T-cell (primary cell): Measurements from ENCODE around the gene ZNF91. TPM values are rescaled to one million over a fixed set of nuclear protein-coding genes. Genes with fewer than 3 reads are reported as not detected.
"Not testable (repeated sequence)": the region's sequence is repeated elsewhere in the genome, so short reads cannot be mapped to it uniquely, and the experiment has no call there.

Source experiments
- ATAC-seq, 4 experiments: fragments of 200-7000 bp in 3 of 4; fragments of 150-1000 bp in 1 of 4; cut with Tn5 transposase; replicated peaks in 1 of 4; 1 replicate in 3 of 4; 2 replicates in 1 of 4; pipeline ENCODE4 v1.10.0; 2021; ENCODE audit warnings: moderate library complexity in 3 of 4, mild to moderate bottlenecking in 2 of 4, moderate number of reproducible peaks in 1 of 4
- CTCF ChIA-PET, 2 donors: fragments of 300-600 bp; sonication (Branson Sonifier 250); formaldehyde crosslinking; loops; one replicate each; lab custom pipeline; 2022; ENCODE audit warnings: antibody characterized with exemption in 2 of 2; lab: Charles Lee
- POLR2A ChIA-PET, 2 donors: fragments of 300-600 bp; sonication (Branson Sonifier 250); formaldehyde crosslinking; loops; one replicate each; lab custom pipeline; 2022; ENCODE audit warnings: antibody characterized with exemption in 2 of 2; lab: Charles Lee
- DNase-seq, 35 experiments: peaks; one replicate each; pipeline versions ENCODE4 v3.0.0 to v3.0.0-alpha.2; 2013 to 2023
- H3K27ac ChIP-seq: one replicate; pipeline ENCODE4 v1.5.1; 2013; ENCODE audit warnings: low read length
- H3K27me3 ChIP-seq, 2 experiments: replicated peaks in 1 of 2; 1 replicate in 1 of 2; 2 replicates in 1 of 2; pipeline versions ENCODE4 v1.6.1 to v1.7.0; 2013; ENCODE audit warnings: low read length in 1 of 2, mixed read lengths in 1 of 2; ENCODE audit not compliant: control insufficient read depth in 2 of 2, insufficient read depth in 2 of 2; ENCODE audit errors: extremely low read depth in 1 of 2
- H3K36me3 ChIP-seq, 2 donors: 1 replicate in 1 of 2; 2 replicates in 1 of 2; pipeline versions ENCODE4 v1.6.1 to v1.7.0; 2013; ENCODE audit warnings: low read length in 1 of 2; ENCODE audit not compliant: control insufficient read depth in 2 of 2, insufficient read depth in 1 of 2; ENCODE audit errors: extremely low read depth in 1 of 2
- H3K4me1 ChIP-seq, 2 experiments: 1 replicate in 1 of 2; 2 replicates in 1 of 2; pipeline versions ENCODE4 v1.6.1 to v1.7.0; 2013; ENCODE audit warnings: low read length in 2 of 2, mixed read lengths in 1 of 2; ENCODE audit not compliant: insufficient read depth in 2 of 2, control insufficient read depth in 1 of 2; ENCODE audit errors: extremely low read depth in 1 of 2
- H3K4me3 ChIP-seq, 2 donors: 1 replicate in 1 of 2; 2 replicates in 1 of 2; pipeline versions ENCODE4 v1.5.1 to v1.7.0; 2013; ENCODE audit warnings: mild to moderate bottlenecking in 2 of 2, low read length in 1 of 2, moderate library complexity in 1 of 2; ENCODE audit not compliant: control insufficient read depth in 1 of 2; ENCODE audit errors: extremely low read depth in 1 of 2
- H3K9me3 ChIP-seq: 2 replicates; pipeline ENCODE4 v1.7.0; 2013
- H3K27ac Mint-ChIP-seq, 2 donors: one replicate each; pipeline ENCODE4 v1.8.0; 2020 to 2021; ENCODE audit warnings: mild to moderate bottlenecking in 2 of 2, mixed read lengths in 2 of 2
- H3K27me3 Mint-ChIP-seq, 2 donors: one replicate each; pipeline ENCODE4 v1.8.0; 2021 to 2022; ENCODE audit warnings: mixed read lengths in 2 of 2
- H3K36me3 Mint-ChIP-seq: one replicate; pipeline ENCODE4 v1.8.0; 2021; ENCODE audit warnings: mixed read lengths
- H3K4me1 Mint-ChIP-seq, 3 donors: one replicate each; pipeline ENCODE4 v1.8.0; 2020 to 2022; ENCODE audit warnings: mixed read lengths in 3 of 3, mild to moderate bottlenecking in 1 of 3
- H3K4me3 Mint-ChIP-seq, 3 donors: one replicate each; pipeline ENCODE4 v1.8.0; 2020 to 2022; ENCODE audit warnings: mild to moderate bottlenecking in 3 of 3, mixed read lengths in 3 of 3, moderate library complexity in 3 of 3
- H3K9me3 Mint-ChIP-seq, 3 donors: one replicate each; pipeline ENCODE4 v1.8.0; 2020 to 2022; ENCODE audit warnings: mixed read lengths in 3 of 3
- WGBS: methylation state at CpG from one replicate; pipeline ENCODE4 v1.1.5; 2013; ENCODE audit warnings: missing lambda C conversion rate; ENCODE audit not compliant: insufficient coverage; 5-methylcytosine and 5-hydroxymethylcytosine counted together
- total RNA-seq, 35 experiments: library from RNA in 6 of 35; stranded (reverse) in 6 of 35; fragments of 120-200 nt in 1 of 35; gene quantifications; one replicate each; pipeline versions ENCODE4 v1.2.1 to v1.2.4 and lab custom pipeline; 2013 to 2026

ZNF91 gene
- total RNA-seq, 5 donors from 2014 or later (not counting 1 experiment from before 2014, with no cell fraction given): 76.0 to 103 (median 80.4) TPM

DNA sequence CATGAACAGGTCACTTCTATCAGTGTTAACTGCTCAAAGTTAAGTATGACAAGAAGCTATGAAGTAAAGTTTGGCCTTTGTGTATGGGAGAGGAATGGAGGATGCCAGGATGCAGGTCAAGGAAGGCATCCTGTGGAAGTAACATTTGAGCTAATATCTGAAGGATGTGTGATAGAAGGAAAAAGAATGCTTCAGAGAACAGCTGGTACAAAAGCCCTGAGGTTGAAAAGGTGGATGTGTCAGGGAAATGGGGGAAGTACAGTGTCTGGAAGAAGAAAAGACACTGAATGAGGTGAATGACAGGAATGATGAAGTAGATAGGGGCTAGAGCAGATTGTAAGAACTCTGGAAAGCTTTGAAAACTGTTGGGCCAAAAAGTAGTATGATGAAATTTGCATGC lies 67.1 kb downstream of the ZNF91 start:
- Histone ChIP-seq H3K27me3 (no peaks in the 10 kb centered on the region), H3K36me3 (no peaks in the 10 kb centered on the region), H3K4me3 (no peak overlapping the region), H3K9me3 (peaks cover 7% of the 10 kb centered on the region), H3K27ac (no peak overlapping the region), H3K4me1 (no peaks in the 10 kb centered on the region)
- no peak for ATAC-seq
- H3K4me1 Mint-ChIP-seq: peaks cover 0 to 4% (median 0%) of the 10 kb centered on the region in 3 donors
- peaks cover 42% of the 10 kb centered on the region for H3K36me3 Mint-ChIP-seq
- no peak overlapping the region for H3K4me3 Mint-ChIP-seq
- no peaks in the 10 kb centered on the region for H3K27me3 Mint-ChIP-seq
- POLR2A ChIA-PET: no interaction called here
- no peak for DNase-seq
- H3K9me3 Mint-ChIP-seq: peaks cover 33 to 62% (median 50%) of the 10 kb centered on the region in 3 donors
- no peak overlapping the region for H3K27ac Mint-ChIP-seq
- CTCF ChIA-PET: no interaction called here

DNA sequence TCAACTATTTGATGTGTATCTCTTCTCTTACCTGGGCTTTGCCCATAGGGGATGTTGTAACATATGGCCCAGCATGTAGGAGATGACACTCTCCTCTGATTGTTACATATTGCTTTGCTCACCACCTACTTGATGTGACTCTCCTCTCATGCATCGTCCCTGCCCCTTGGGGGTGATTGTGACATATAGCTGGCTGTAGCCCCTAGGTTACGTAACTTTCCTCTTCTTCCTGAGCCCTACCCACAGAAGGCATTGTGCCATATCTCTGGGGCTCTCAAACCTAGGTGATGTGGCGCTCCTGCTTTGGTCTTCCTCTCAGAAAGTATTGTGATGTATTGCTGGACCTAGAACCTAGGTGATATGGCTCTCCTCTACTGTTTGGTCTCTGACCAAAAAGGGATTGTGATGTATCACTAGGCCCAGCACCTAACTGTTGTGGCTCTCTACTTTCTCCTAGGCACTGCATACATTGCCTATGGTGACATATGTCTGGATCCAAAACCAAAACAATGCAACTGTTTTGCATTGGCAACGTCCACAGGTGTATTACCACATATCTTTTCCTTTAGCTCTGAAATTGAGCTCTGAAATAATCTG lies 73.2 kb downstream of the ZNF91 start:
- Mint-ChIP-seq H3K27me3 (no peaks in the 10 kb centered on the region), H3K36me3 (peaks cover 8% of the 10 kb centered on the region), H3K4me3 (no peak overlapping the region), H3K4me1 (peaks cover 0 to 5% (median 0%) of the 10 kb centered on the region in 3 donors), H3K9me3 (peaks cover 28 to 34% (median 28%) of the 10 kb centered on the region in 3 donors), H3K27ac (no peak overlapping the region)
- no peaks in the 10 kb centered on the region for H3K36me3 ChIP-seq
- H3K27ac ChIP-seq: no peak overlapping the region
- H3K9me3 ChIP-seq: no peaks in the 10 kb centered on the region
- ChIA-PET POLR2A (no interaction called here), CTCF (no interaction called here)
- no peaks in the 10 kb centered on the region for H3K4me1 ChIP-seq
- H3K4me3 ChIP-seq: no peak overlapping the region
- WGBS: no CpG with 5 or more reads among the region's 4 CpGs
- DNase-seq (no peak), ATAC-seq (no peak)
- no peaks in the 10 kb centered on the region for H3K27me3 ChIP-seq

DNA sequence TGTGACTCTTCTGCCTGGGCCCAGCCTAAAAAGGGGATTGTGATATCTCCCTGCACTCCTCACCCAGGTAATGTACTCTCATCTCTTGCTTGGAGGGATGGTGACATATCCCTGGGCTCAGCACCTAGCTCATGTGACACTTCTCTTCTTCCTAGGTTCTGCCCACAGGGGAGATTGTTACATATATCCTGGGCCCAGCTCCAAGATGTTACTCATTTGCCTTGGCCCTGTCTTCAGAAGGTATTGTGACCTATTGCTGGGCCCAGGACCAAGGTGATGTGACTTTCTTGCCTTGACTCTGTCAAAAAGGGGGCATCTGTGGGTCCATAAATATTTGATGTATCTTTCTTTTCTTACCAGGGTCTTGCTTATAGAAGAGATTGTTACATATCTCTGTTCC lies 73.9 kb downstream of the ZNF91 start:
- H3K27me3 Mint-ChIP-seq, H3K4me3 ChIP-seq, DNase-seq, H3K4me1 Mint-ChIP-seq, POLR2A ChIA-PET, CTCF ChIA-PET, H3K27me3 ChIP-seq, H3K9me3 ChIP-seq, H3K27ac Mint-ChIP-seq, H3K4me1 ChIP-seq, H3K4me3 Mint-ChIP-seq, H3K36me3 ChIP-seq, H3K27ac ChIP-seq, ATAC-seq, H3K36me3 Mint-ChIP-seq: not testable (repeated sequence)
- H3K9me3 Mint-ChIP-seq: peaks cover 28 to 34% (median 28%) of the 10 kb centered on the region in 3 donors

DNA sequence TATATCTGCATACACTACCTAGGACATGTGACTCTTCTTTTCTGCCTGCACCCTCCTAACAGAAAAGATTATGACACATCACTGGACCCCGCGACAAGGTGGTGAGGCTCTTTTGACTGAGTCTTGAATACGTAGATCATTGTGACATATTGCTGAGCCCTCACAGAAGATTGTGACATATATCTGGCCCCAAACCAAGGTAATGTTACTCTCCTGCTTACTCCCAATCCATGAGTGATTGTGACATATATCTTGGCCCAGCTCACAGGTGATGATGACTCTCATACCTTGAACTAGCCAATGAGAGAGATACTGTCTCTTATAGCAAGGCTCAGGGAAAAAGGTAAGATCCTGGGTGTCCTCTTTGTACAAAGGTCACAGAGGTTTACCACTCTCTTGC lies 75.7 kb downstream of the ZNF91 start:
- H3K4me3 ChIP-seq, H3K27me3 ChIP-seq, H3K4me1 ChIP-seq, POLR2A ChIA-PET, DNase-seq, H3K4me1 Mint-ChIP-seq, H3K9me3 ChIP-seq, H3K27ac ChIP-seq, CTCF ChIA-PET, H3K27ac Mint-ChIP-seq, H3K36me3 Mint-ChIP-seq, H3K4me3 Mint-ChIP-seq, H3K36me3 ChIP-seq, H3K27me3 Mint-ChIP-seq, ATAC-seq: not testable (repeated sequence)
- H3K9me3 Mint-ChIP-seq: peaks cover 16 to 24% (median 19%) of the 10 kb centered on the region in 3 donors
- WGBS: no CpG with 5 or more reads among the region's 3 CpGs

DNA sequence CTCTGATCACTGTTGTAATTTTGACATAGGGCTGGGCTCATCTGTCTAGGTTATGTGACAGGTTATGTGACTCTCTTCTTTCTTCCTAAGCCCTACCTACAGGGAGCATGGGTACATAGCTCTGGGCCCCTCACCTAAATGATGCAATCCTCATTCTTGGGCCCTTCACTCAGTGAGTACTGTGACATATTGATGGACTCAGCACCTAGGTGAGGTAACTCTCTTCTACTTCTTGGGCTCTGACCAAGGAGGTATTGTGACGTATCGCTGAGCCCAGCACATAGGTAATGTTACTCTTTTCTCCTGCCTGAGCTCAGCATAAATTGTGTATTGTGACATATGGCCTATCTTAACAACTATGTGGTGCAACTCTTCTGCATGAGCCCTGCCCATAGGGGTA lies 76.3 kb downstream of the ZNF91 start:
- H3K4me3 ChIP-seq, ATAC-seq, H3K27ac ChIP-seq, H3K4me3 Mint-ChIP-seq, CTCF ChIA-PET, POLR2A ChIA-PET, H3K27ac Mint-ChIP-seq, H3K27me3 ChIP-seq, H3K9me3 ChIP-seq, DNase-seq, H3K36me3 ChIP-seq, H3K36me3 Mint-ChIP-seq, H3K4me1 ChIP-seq, H3K27me3 Mint-ChIP-seq, H3K4me1 Mint-ChIP-seq: not testable (repeated sequence)
- WGBS: no CpG with 5 or more reads among the region's 2 CpGs
- peaks cover 16 to 28% (median 19%) of the 10 kb centered on the region in 3 donors for H3K9me3 Mint-ChIP-seq

DNA sequence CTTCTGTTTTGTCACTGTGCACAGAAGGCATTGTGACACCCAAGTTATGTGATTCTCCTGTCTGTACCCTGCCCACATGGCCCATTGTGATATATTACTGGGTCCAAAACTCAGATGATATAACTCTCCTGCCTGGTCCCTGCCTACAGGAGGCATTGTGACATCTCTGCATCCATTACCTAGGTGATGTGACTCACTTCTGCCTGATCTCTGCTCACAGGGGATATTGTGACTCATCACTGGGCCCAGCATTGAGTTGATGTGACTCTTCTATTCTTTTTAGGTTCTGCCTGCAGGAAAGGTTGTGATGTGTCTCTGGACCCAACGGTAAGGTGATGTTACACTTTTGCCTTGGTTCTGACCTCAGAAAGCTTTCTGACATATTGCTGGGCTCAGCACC lies 77.1 kb downstream of the ZNF91 start:
- ChIA-PET CTCF (no interaction called here), POLR2A (no interaction called here)
- Mint-ChIP-seq H3K36me3 (no peaks in the 10 kb centered on the region), H3K27ac (no peak overlapping the region), H3K4me1 (peaks cover 0 to under 1% (median 0%) of the 10 kb centered on the region in 3 donors), H3K9me3 (peaks cover 16 to 28% (median 19%) of the 10 kb centered on the region in 3 donors), H3K4me3 (no peak overlapping the region), H3K27me3 (no peaks in the 10 kb centered on the region)
- H3K4me3 ChIP-seq: no peak overlapping the region
- H3K9me3 ChIP-seq: no peaks in the 10 kb centered on the region
- H3K27ac ChIP-seq: no peak overlapping the region
- 67% methylated on average over 1 of the region's 1 CpG for WGBS
- H3K36me3 ChIP-seq: no peaks in the 10 kb centered on the region
- H3K4me1 ChIP-seq: no peaks in the 10 kb centered on the region
- ATAC-seq (no peak), DNase-seq (no peak)
- no peaks in the 10 kb centered on the region for H3K27me3 ChIP-seq

DNA sequence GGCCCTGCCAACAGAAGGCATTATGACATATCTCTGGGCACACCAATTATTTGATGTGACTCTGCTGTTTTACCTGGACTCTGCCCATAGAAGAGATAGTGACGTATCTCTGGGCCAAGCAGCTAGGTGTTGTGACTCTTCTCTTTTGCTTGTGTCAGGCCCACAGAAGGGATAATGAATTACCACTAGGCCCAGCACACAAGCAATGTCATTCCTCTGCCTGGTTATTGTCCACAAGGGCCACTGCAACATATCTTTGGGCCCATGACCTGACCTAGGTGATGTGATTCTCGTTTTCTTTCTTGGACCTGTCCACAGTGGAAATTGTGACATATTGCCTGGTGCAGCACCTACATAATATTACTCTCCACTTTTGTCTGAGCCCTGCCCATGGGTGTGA lies 80.0 kb downstream of the ZNF91 start:
- Mint-ChIP-seq H3K27me3 (no peaks in the 10 kb centered on the region), H3K4me1 (no peaks in the 10 kb centered on the region), H3K9me3 (peaks cover 4 to 20% (median 8%) of the 10 kb centered on the region in 3 donors), H3K36me3 (no peaks in the 10 kb centered on the region), H3K27ac (no peak overlapping the region), H3K4me3 (no peak overlapping the region)
- Histone ChIP-seq H3K4me3 (no peak overlapping the region), H3K9me3 (no peaks in the 10 kb centered on the region), H3K4me1 (no peaks in the 10 kb centered on the region), H3K36me3 (no peaks in the 10 kb centered on the region), H3K27me3 (no peaks in the 10 kb centered on the region), H3K27ac (no peak overlapping the region)
- WGBS: no CpG with 5 or more reads among the region's 2 CpGs
- CTCF ChIA-PET: no interaction called here
- DNase-seq: no peak
- POLR2A ChIA-PET: no interaction called here
- ATAC-seq: no peak
